Sigmoid colon (tissue), 3 donors: ENCODE measurements around the gene CARD11.

Source experiments
- CTCF ChIP-seq, 4 experiments: fragments of 450-650 bp in 3 of 4; fragments of 200-600 bp in 1 of 4; IDR thresholded peaks; one replicate each; pipeline ENCODE4 v1.5.1; 2016 to 2019; ENCODE audit warnings: antibody characterized with exemption in 4 of 4, mild to moderate bottlenecking in 3 of 4, moderate library complexity in 2 of 4
- POLR2A ChIP-seq, 2 donors: fragments of 450-650 bp; IDR thresholded peaks; one replicate each; pipeline ENCODE4 v1.6.1; 2016; ENCODE audit warnings: antibody characterized with exemption in 2 of 2, mild to moderate bottlenecking in 2 of 2, moderate library complexity in 2 of 2

- TF ChIP-seq CTCF (IDR thresholded peaks at IDR 0.05) (no peak), POLR2A (IDR thresholded peaks at IDR 0.05) (no peak)
Measured at GRCh38 chr7:2904202-2904601, 139.5 kb downstream of the CARD11 start.
